ENCODE measurements around the gene DLG1.

- TF ChIP-seq, protein P1, sequence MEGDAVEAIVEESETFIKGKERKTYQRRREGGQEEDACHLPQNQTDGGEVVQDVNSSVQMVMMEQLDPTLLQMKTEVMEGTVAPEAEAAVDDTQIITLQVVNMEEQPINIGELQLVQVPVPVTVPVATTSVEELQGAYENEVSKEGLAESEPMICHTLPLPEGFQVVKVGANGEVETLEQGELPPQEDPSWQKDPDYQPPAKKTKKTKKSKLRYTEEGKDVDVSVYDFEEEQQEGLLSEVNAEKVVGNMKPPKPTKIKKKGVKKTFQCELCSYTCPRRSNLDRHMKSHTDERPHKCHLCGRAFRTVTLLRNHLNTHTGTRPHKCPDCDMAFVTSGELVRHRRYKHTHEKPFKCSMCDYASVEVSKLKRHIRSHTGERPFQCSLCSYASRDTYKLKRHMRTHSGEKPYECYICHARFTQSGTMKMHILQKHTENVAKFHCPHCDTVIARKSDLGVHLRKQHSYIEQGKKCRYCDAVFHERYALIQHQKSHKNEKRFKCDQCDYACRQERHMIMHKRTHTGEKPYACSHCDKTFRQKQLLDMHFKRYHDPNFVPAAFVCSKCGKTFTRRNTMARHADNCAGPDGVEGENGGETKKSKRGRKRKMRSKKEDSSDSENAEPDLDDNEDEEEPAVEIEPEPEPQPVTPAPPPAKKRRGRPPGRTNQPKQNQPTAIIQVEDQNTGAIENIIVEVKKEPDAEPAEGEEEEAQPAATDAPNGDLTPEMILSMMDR (IDR thresholded peaks at IDR 0.05) = no peak
- TF ChIP-seq SIN3A (IDR thresholded peaks at IDR 0.05; ENCODE audit: borderline replicate concordance, insufficient read depth, low read depth, low read length) = no peak
- TF ChIP-seq POLR2AphosphoS5 (IDR thresholded peaks at IDR 0.05; ENCODE audit: low read depth, low read length) = no peak
- no peak for TF ChIP-seq TCF7L2 (IDR thresholded peaks at IDR 0.05; ENCODE audit: low read depth, low read length)
Measured at GRCh38 chr3:197268294-197268693, 30.1 kb downstream of the DLG1 start.
